Subcutaneous abdominal adipose tissue (tissue), 5 donors: ENCODE results near the gene GALNT5.

Experiments
- H3K27ac ChIP-seq: one replicate; pipeline ENCODE4 v1.7.0; 2013; ENCODE audit warnings: low read depth, mild to moderate bottlenecking, inconsistent platforms, low read length, moderate library complexity
- H3K27me3 ChIP-seq, 5 donors: one replicate each; pipeline ENCODE4 v1.7.0; 2013; ENCODE audit warnings: low read length in 5 of 5, inconsistent platforms in 1 of 5; ENCODE audit not compliant: control insufficient read depth in 5 of 5, insufficient read depth in 4 of 5
- H3K36me3 ChIP-seq, 5 donors: one replicate each; pipeline ENCODE4 v1.7.0; 2013; ENCODE audit warnings: low read length in 5 of 5; ENCODE audit not compliant: control insufficient read depth in 5 of 5, insufficient read depth in 5 of 5
- H3K4me1 ChIP-seq, 5 donors: one replicate each; pipeline ENCODE4 v1.7.0; 2013; ENCODE audit warnings: low read length in 5 of 5, mild to moderate bottlenecking in 3 of 5, moderate library complexity in 1 of 5; ENCODE audit not compliant: control insufficient read depth in 5 of 5, insufficient read depth in 5 of 5
- H3K4me3 ChIP-seq, 5 donors: one replicate each; pipeline ENCODE4 v1.7.0; 2013; ENCODE audit warnings: low read length in 5 of 5, low read depth in 1 of 5
- H3K9ac ChIP-seq, 5 donors: one replicate each; pipeline ENCODE4 v1.7.0; 2013; ENCODE audit warnings: low read length in 5 of 5, mild to moderate bottlenecking in 4 of 5, moderate library complexity in 3 of 5
- H3K9me3 ChIP-seq, 5 donors: one replicate each; pipeline ENCODE4 v1.7.0; 2013; ENCODE audit warnings: low read length in 5 of 5; ENCODE audit not compliant: control insufficient read depth in 5 of 5
- donor health status: healthy.
- donor health status: healthy.
- donor health status: healthy.
- donor health status: healthy.
- donor health status: healthy.

Gene GALNT5

DNA sequence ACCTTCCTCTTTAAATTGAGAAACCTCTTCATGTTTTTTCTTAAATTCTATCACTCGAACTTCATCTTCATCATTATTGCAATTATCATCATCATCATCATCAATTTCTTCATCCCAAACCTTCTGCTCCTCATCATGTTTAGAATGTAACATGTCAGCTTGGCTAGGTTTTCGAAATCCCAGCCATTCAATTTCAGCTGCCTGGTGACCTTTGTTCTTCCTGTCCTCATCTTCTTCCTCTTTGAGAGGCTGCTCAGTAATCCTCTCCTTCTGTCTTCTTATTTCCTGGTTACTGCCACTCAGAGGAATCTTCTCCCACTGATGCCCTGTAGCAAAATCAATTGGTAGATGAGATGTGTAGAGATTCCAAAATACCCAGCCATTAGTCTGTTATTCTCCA, 64.0 kb downstream of the GALNT5 start:
- no peak overlapping the region for H3K9ac ChIP-seq
- no peak overlapping the region for H3K27ac ChIP-seq
- H3K4me3 ChIP-seq = no peak overlapping the region
- no peaks in the 10 kb centered on the region for H3K36me3 ChIP-seq
- H3K27me3 ChIP-seq = no peaks in the 10 kb centered on the region
- H3K4me1 ChIP-seq = no peaks in the 10 kb centered on the region
- H3K9me3 ChIP-seq = no peaks in the 10 kb centered on the region

DNA sequence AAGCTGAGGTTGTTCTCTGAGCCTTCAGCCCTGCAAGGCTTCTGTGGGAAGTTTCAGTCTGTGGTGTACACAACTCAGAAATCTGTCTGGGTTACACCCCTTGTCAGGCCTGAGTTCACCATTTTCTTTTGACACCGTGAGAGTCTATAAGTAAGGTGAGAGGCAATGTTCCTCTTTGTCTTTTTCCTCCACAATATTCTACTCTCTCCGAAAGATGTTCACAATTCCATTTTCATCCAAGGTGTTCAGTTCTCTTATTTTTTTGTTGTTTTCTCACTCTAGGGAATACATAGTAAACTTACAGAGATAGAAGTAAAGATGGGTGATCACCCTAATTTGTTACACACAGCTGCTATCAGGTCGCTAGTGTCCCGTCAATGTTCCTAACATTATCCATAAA, 64.9 kb downstream of the GALNT5 start:
- Histone ChIP-seq H3K36me3 (no peaks in the 10 kb centered on the region), H3K4me3 (no peak overlapping the region), H3K9ac (no peak overlapping the region), H3K27me3 (no peaks in the 10 kb centered on the region), H3K27ac (no peak overlapping the region), H3K4me1 (peaks cover 0 to 2% (median 0%) of the 10 kb centered on the region in 5 donors), H3K9me3 (no peaks in the 10 kb centered on the region)

DNA sequence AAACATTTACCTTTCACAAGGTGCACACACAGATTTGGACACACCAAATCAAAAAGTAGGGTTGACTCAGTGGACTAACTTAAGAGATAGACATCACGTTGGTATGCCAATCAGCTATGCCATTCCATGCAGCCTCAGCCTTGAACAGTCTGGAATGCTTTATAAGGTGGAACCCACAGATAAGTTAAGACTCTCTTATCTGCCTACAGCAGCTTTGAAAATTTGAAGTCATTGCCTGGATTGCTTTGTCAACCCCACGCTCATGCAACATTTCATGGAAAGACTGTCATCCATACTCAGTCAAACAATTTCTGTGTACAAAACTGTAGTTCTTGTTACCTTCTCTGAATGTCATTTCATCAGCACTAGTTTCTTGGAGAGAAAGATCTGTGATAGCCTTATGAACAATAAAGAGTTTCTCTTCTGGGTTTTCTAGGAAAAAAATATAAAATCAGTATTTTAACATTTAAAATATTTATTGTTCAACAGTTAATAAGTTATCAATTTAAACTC, 66.9 kb downstream of the GALNT5 start:
- Histone ChIP-seq H3K9ac (no peak overlapping the region), H3K27ac (no peak overlapping the region), H3K4me1 (peaks cover 0 to 11% (median 5%) of the 10 kb centered on the region in 5 donors), H3K27me3 (no peaks in the 10 kb centered on the region), H3K36me3 (no peaks in the 10 kb centered on the region), H3K4me3 (no peak overlapping the region), H3K9me3 (no peaks in the 10 kb centered on the region)

DNA sequence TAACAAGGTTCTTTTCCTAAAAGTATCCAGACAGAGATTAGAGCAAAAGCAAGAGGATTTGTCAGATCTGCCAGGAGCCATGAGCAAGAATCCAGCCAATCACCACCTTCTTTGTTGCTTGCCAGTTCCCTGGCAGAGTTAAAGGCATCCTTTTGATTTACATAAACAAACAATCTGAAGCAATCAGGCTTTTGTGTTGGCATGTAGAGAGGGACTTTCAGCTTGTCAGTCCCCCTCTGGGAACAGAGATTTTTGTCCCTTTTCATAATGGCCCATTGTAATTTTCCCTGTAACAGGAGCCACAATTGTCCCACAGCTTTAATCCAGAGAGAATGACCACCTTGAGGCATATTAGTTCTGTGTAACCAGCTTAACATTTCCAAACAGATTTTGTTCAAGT, 68.3 kb downstream of the GALNT5 start, which contains the start of gene ERMN:
ERMN (minus strand) TSS at position 39 of the 400 bp plus-strand sequence. CDS start 182 bp downstream, outside the sequence.
- Histone ChIP-seq H3K9ac (no peak within 1 kb of the TSS), H3K4me1 (peaks cover 0 to 11% (median 5%) of the 10 kb centered on the region in 5 donors), H3K27me3 (no peaks in the 10 kb centered on the region), H3K27ac (no peak within 1 kb of the TSS), H3K9me3 (no peaks in the 10 kb centered on the region), H3K36me3 (no peaks in the 10 kb centered on the region), H3K4me3 (no peak within 1 kb of the TSS)

DNA sequence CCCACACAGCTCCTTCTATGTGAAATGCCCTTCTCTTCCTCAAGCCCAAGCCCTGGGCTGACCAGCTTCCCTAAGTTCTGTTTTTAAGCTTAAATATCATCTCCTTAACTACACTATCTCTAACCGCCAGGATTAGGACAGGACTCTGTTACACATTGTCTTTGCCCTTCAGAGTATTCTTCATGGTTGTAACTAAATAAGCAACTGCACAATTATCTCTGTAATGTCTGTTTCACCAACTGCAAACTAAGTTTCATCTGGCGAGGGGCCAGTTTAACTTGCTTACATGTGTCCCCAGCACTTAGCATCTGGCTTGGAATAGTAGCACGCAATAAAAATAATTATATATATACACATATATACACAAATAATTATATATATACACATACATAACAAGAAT, 69.2 kb downstream of the GALNT5 start:
- Histone ChIP-seq H3K4me1 (peaks cover 0 to 11% (median 5%) of the 10 kb centered on the region in 5 donors), H3K9ac (no peak overlapping the region), H3K4me3 (no peak overlapping the region), H3K27me3 (no peaks in the 10 kb centered on the region), H3K36me3 (no peaks in the 10 kb centered on the region), H3K9me3 (no peaks in the 10 kb centered on the region), H3K27ac (no peak overlapping the region)

DNA sequence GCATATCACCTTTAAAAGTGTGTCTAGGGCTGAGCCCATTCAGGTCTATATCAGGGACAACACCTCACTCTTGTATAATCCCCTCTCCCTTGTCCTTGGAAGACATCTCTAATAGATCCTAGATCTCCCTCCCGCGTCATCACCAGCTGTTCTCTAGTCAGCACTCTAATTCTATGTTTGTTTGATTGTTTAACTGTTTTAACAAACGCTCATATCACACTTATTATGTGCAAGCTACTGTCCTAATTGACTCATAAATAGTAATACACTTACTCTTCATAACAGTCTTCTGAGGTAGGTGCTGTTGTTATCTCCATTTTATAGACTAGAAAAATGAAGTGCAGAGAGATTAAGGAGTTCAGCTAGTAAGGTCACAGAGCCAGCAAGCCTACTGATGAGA, 69.7 kb downstream of the GALNT5 start:
- H3K4me3 ChIP-seq = no peak overlapping the region
- H3K4me1 ChIP-seq = peaks cover 0 to 11% (median 5%) of the 10 kb centered on the region in 5 donors
- no peak overlapping the region for H3K27ac ChIP-seq
- H3K9ac ChIP-seq = no peak overlapping the region
- H3K27me3 ChIP-seq = no peaks in the 10 kb centered on the region
- no peaks in the 10 kb centered on the region for H3K9me3 ChIP-seq
- H3K36me3 ChIP-seq = no peaks in the 10 kb centered on the region

DNA sequence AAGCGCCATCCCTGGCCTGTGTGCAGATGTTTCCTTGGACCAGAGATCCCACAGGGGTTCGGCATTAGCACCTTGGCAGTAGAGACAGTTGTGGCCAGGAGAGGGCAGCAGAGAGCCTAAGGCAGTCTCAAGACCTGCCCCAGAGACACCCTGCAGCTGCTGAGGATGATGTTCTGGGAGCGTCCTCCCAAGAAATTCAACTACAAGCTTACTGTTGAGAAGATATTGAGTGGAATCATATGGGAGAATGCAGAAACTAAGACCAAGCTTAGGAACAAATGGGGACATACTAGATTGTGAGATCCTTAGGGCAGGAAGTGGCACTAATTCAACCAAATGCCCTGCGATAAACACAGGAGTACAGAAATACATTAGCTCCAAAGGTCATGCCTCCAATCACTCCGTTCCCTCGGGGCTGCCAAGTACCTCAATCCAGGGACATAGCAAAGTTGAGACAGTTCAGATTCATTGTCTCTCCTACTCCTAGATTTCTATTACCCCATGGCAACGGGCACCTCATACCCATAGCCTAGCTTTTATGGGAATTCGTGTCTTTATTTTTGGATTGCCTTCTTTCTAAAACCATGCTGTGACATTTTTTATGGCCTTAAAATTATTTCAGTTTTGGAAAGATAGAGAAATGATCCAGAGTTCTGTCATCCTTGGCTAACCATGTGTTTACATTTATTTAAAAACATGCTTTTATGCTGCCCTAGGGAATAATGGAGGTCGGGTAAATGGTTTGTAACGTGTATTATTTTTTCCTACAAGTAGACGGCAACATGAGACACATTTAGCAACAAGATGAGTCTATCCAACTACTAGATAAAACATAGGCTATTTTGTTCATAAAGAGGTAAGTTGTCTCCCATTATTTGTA, 70.4 kb downstream of the GALNT5 start:
- H3K36me3 ChIP-seq = no peaks in the 10 kb centered on the region
- H3K9me3 ChIP-seq = no peaks in the 10 kb centered on the region
- H3K27me3 ChIP-seq = no peaks in the 10 kb centered on the region
- H3K4me3 ChIP-seq = no peak overlapping the region
- H3K27ac ChIP-seq = no peak overlapping the region
- peak overlapping the region in 1 of 5 donors; percentile 47 for H3K9ac ChIP-seq
- peaks cover 0 to 11% (median 5%) of the 10 kb centered on the region in 5 donors for H3K4me1 ChIP-seq

DNA sequence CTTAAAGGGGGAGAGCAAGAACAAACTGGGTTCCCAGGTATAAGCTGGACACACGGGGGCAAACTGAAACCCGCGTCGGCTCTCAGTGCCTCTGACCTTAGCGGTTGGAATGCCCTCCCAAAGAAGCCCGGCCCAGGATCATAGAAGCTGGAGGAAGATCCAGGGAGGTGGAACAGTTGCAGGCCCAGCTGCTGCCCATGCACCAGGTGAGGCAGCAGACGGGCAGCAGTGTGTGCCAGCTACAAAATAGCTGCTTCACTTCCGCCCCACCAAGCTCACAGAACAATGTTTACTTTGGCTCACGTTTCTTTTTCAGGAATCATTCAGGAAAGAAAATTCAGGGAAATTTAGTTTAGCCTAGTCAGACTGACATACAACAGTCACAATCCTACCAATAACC, 72.0 kb downstream of the GALNT5 start:
- Histone ChIP-seq H3K4me3 (no peak overlapping the region), H3K27me3 (no peaks in the 10 kb centered on the region), H3K4me1 (peaks cover 0 to 11% (median 5%) of the 10 kb centered on the region in 5 donors), H3K9me3 (no peaks in the 10 kb centered on the region), H3K27ac (no peak overlapping the region), H3K36me3 (no peaks in the 10 kb centered on the region), H3K9ac (no peak overlapping the region)

DNA sequence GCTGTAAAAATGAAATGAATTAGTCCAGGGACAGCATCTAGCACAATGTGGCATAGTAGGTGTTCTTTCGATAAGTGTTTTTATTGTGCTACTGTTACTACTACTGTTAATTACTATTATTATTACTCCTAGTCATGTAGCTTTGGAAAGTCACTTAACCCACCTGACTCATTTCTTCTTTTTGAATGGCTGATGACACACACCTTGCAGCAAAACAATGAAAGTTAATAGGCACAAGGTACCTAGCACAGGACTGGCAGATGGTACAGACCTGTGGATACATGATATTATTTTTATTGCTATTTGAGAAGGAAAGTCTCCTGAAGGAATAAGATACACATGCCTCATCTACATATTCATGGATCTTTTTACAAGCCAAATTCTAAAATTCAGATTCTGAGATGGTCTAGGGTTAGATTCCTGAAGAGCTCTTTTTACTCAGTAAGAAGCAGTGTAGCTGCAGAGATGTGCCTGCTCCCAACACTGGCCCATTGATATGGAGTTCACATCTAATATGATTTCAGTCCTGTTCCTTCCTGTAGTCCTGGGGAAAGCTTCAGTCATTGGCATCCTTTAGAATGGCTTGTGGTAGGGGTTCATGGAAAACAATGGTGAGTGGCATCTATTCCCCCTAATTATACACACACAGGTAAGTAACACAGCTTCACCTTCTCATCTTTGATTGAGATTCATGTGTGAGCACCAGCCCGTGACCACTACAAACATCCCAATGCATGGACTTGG, 76.0 kb downstream of the GALNT5 start:
- no peaks in the 10 kb centered on the region for H3K9me3 ChIP-seq
- no peak overlapping the region for H3K4me3 ChIP-seq
- H3K27me3 ChIP-seq = no peaks in the 10 kb centered on the region
- no peaks in the 10 kb centered on the region for H3K36me3 ChIP-seq
- peaks cover 0 to 3% (median 0%) of the 10 kb centered on the region in 5 donors for H3K4me1 ChIP-seq
- H3K9ac ChIP-seq = no peak overlapping the region
- no peak overlapping the region for H3K27ac ChIP-seq

DNA sequence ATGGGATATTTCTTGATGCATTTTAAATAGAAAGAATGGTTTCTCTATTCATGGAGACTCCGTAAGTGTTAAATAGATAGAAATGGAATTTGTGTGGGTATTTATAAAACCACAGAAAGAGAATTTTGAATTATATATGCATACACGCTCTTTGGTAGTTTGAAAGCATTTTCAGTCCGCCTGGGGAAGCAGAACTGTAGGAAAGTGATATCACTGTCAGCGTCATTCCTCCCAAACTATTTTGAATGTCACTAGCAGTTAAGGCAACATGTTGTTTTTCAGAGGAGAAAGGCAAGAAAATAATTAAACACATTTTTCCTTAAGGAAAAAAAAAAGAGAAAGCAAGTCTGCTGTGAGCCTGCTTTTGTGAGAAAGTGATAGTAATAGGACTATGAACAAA, 76.8 kb downstream of the GALNT5 start:
- H3K4me1 ChIP-seq = peaks cover 0 to 3% (median 0%) of the 10 kb centered on the region in 5 donors
- no peak overlapping the region for H3K4me3 ChIP-seq
- no peaks in the 10 kb centered on the region for H3K27me3 ChIP-seq
- no peak overlapping the region for H3K9ac ChIP-seq
- H3K36me3 ChIP-seq = no peaks in the 10 kb centered on the region
- H3K9me3 ChIP-seq = no peaks in the 10 kb centered on the region
- H3K27ac ChIP-seq = no peak overlapping the region
